Measurements from ENCODE around the gene BTD.

BTD gene

DNA sequence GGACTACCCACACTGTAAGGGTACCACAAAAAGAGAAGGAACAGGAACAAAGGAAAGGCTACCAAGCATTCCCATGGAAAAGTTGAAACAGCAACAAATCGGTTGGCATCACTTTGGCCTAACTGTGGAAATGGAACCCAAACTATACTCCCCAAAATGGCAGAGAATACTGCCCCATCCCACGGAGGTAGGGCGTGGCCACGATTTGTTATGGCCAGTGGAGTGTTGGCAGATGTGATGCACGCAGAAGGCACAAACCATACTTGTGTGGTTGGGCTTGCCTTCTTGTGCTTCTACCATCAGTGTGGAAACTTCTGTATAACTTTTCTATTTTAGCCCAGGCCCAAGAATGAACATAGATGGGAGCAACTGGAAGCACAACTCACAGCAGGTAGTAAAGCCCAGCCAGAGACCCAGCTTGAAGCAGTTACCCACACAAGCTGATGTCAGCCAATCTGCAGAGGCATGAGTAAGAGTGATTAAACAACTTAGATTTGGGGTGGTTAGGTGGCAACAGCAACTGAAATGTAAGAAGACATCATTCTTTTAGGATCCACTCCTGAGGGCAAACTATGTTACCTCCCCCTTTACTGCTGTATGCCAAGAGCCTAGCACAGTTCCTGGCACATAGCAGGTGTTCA lies 64.1 kb downstream of the BTD start:
- DNase-seq (ENCODE audit: low read depth in 2 of 2) = no peak

DNA sequence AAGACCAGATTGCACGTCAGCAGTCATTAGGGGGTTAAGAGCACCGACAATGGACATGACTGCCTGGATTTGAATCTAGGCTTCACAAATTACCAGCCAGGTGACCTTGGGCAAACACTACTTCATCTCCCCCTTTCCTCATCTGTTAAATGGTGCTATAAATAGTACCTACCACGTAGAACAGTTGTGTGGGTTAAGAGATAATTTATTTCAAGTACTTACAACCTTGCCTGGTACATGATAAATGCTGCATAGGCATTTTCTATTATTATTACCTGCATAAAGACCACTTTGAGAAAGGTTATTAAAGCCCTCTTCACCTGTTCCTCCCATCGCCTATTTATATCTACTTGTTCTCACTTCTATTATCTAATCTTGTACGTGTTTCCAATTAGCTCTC lies 64.7 kb downstream of the BTD start:
- DNase-seq (ENCODE audit: low read depth in 2 of 2) = no peak

DNA sequence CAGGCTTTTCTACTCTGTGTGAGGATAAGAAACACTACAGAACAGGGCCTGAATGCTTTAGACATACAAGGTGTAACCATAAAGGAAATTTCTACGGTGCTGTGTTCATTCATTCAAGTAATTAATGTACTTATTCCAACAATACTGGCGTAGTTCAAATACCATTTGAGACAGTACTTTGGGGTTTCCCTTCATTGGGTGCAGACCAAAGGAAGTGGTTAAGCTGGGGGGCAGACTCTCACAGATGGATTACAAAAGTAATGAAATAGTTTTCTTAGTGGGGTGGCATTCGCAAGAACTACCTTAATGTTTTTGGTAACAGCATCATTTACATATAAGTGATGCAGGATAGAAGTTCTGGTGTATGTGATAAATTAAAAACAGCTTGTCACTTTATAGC lies 65.9 kb downstream of the BTD start:
- peak; percentile 19 to 23 for DNase-seq (ENCODE audit: low read depth in 2 of 2)

DNA sequence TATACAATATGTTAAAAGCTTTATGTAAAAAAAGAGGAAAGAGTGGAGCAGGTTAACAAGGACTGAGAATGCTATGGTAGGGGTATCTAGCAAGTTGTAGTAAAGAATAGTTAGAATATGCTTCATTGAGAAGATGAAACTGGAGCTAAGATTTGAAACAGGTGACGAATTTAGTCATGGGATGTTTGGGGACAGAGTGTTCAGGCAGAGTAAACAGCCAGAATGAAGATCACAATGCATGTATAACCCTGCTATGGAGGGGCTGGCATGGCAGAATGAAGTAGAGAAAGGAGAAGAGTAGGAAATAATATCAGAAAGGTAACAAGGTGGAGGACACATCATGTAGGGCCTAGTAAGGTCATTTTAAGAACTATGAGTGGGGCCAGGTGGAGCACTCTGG lies 72.0 kb downstream of the BTD start:
- no peak for DNase-seq (ENCODE audit: low read depth in 2 of 2)

DNA sequence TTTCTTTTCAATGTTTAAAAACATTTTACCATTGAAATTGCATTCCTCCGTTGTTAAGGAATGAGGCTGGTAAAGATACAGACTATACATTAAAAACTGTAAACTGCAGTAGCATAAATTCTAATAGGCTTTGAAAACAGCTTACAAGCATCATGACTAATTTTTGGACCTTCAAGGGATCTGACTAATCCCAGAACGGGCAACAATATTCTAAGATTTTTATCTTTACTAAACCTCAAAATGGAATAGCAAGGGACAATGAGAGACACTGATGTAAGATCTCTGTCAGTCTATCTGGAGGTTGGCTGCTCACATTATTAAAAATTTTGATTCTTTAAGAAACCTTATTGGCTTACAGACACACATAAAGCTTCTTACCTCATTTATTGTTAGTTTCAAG lies 74.7 kb downstream of the BTD start:
- DNase-seq (ENCODE audit: low read depth in 2 of 2) = no peak

DNA sequence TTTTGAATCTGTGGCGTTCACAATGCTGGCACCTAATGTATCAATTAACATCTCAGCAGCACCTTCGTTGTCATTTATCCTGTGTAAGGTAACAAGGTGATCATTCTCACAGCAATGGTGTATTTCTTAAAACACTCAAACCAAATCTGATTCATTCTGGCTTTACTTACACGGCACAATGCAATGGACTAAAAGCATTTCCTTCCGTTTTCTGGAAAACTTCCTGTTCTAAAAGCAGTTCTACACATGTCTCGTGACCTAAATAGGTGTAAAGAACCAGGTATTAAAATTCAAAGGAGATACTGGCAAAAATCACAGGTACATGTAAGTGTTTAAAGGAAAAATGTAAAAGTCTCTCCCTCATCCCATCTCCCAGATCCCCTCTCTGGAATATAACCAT lies 77.8 kb downstream of the BTD start:
- DNase-seq (ENCODE audit: low read depth in 2 of 2) = no peak

DNA sequence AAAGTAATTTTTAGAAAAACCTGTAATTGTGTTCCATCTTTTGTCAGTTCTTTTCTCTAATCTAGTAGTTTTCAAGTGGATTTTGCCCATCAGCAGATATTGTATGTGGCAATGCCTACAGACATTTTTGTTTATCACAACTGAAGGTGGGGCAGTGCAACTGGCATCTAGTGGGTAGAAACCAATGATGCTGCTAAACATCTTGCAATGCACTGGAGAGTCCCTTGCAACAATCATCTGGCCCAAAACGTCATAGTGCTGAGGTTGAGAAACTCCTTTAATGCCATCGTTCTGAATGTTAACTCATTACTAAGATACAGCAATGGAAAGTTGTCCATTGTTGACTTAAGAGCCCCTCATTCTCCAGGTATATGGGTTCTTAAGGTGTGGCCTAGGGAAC lies 80.1 kb downstream of the BTD start:
- no peak for DNase-seq (ENCODE audit: low read depth in 2 of 2)

DNA sequence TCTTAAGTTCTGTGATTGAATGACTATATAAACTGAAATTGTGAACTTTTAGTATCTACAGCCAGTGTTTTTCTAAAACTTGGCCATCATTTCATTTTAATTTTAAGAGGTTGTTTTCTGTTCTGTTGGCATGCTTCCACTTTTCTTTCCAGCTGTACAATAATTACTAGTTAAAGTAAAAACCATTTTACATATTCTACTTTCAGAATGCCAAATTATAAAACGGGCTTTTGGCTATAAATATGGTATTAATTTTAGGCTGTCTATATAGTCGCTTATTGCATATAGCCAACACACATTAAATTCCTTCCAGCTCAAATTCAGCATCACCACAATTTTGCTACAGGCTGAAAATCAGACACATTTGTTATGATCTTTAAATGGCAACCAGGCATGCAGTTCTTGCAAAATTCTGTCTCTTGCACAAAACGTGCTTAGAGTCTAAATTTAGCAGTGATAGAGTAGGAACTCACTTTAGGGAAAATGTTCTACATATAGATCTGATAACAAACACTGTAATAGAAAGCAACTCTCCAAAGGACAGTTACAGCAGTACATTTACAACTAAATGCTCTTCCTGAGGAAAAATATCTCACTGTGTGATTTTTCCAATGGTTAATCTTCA lies 81.1 kb downstream of the BTD start:
- no peak for DNase-seq (ENCODE audit: low read depth in 2 of 2)

DNA sequence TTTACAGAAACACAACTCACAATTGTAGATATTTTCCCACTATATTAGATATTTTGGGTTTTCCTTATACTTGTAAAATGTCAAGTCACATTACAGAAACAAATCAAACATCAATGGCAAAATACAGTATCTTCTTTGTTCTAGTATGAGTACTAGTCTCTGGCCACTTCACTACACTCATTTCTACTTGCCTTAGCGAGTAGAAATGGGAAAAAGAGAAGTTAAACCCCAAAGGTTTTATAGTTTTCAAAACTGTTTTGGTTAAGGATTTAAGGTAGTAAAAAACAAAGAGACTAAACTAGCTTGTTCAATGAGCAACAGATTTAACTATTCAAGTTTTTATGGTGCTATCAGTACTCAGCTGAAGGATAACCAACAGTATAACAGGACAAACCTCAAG lies 81.7 kb downstream of the BTD start:
- no peak for DNase-seq (ENCODE audit: low read depth in 2 of 2)

DNA sequence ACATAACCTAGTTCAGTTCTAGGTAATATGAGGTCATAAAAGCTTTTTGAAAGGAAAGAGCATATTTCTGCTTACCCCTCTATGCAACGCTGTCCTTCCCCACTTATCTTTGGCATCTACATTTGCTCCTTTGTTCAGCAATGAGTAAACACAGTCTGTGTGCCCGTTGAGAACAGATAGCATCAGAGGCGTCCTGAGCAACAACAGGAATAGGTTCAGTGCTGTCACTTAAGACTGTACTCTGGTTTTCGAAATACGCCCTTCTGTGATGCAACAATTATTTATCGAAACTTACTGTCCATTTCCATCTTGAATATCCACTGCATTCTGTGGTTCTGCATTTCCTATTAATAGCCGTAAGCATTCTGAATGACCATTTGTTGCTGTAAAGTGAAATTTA lies 84.4 kb downstream of the BTD start:
- no peak for DNase-seq (ENCODE audit: low read depth in 2 of 2)

DNA sequence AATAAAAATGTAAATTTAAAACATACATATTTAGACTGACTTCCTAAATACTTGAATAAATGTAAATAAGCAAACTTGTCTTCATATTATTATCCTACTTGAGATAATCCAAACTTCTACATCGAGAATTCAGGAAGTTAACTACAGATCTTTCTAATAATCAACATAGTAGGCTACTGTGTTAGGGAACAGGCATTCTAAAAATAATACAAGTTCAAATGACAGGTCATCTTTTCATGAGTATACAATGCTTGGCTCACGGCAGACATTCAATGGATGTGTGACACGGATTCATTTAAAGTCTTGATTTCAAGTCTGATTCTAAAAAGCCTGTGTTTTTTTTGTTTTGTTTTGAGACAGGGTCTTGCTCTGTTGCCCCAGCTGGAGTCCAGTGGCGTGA lies 88.7 kb downstream of the BTD start:
- DNase-seq (ENCODE audit: low read depth in 2 of 2) = no peak

DNA sequence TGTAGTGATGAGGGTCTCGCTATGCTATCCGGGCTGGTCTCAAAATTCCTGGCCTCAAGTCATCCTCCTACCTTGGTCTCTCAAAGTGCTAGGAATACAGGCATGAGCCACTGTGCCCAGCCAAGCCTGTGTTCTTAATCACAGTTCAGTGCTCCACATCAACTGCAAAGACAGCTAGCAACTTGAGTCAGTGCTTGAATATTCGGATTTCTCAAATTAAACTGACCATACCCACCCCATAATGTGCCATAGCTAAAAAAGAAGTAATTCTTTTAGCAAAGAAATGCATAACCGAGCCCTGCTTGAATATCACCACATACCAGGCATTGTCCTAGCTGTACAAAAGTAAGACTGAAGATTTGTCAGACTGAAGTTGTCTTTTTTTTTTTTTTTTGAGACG lies 89.2 kb downstream of the BTD start:
- DNase-seq (ENCODE audit: low read depth in 2 of 2) = no peak

DNA sequence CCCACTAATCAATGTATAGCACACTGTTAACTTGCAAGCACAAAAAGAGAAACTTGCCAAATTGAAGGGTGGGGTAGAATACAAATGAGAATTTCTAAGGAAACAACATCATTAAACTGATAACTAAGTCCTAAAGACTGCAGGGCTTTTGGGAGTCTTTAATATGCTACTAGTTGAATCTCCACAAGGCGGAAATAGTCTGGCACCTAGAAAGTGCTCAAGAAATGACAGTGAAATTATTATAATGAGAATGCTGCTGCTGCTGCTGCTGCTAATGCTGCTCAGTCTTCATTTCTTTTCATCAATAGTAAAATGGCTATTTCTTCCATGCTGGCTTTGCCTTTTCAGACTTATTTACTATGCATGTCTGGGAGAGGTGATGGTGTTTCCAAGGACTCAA lies 91.8 kb downstream of the BTD start:
- DNase-seq (ENCODE audit: low read depth in 2 of 2) = no peak

DNA sequence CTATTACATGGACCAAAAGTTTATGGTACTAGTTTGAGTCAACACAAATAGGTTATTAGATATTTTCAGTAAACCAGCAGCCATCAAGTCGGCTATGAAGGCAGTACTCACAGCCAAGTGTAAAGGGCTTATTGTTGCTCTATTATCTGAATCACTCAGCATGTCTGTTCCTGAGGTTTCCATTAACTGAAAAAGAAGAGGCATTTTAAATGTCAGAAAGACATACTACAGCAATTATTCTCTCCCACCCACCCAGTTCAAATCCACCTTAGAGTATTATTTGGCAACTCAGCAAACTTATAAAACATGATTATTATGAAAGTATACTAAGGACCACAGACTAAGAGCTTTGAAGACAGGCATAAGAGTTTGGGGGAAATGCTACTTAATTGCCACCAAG lies 93.1 kb downstream of the BTD start:
- DNase-seq (ENCODE audit: low read depth in 2 of 2) = no peak
